GM19035 (cell line): ENCODE data around the gene OR2F1.
"Not testable (repeated sequence)": the region's sequence is repeated elsewhere in the genome, so short reads cannot be mapped to it uniquely, and the experiment has no call there.

Experiments
- ATAC-seq: cut with Tn5 transposase; IDR thresholded peaks from one replicate; pipeline ENCODE4 v1.9.1; 2021; ENCODE audit not compliant: unreplicated experiment

Gene OR2F1

DNA sequence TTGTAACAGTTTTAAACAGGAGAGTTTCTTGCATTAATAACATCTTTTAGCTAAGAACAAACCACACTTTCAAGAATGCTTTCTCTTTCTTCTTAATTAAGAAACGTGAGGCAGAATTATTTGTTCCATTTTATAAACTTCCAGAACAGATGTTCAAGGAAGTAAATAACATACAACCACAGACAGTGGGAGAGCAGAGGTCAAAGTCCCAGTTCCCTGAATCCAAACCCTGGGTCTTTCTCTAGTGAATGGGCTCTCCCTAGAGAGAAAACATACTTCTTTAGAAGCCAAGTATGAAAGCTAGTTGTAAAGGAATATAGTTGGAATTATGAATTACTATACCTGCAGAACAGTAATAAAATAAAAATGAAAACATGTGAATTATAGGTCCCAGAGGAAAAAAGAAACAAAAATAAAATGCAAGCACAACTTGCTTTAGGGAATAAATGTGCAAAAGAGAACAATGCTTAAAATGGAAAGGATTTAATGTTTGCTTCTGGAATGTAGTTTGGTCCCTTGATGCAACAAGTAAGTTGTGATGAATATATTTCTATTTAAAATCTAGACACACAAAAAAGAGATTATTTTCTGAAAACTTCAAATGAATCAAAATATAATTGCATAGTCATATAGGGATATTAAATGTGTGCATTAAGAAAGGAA lies 51.5 kb downstream of the OR2F1 start:
- ATAC-seq, result no peak

DNA sequence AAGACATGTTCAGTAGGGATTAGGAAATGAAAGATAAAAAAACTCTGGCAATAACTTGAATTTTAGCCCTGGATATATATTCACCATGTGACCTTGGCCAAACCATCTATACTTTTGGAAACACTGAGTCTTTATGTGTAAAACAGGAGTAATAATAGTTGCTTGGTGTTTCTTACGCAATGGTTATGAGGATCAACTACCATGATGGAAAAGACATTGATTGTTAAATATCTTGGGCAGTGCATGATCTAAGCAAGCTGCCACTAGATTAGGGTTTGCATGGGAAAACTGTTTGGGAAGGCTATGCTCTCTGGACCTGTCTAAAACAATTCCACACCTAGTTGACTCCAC lies 52.0 kb downstream of the OR2F1 start:
- no peak for ATAC-seq

DNA sequence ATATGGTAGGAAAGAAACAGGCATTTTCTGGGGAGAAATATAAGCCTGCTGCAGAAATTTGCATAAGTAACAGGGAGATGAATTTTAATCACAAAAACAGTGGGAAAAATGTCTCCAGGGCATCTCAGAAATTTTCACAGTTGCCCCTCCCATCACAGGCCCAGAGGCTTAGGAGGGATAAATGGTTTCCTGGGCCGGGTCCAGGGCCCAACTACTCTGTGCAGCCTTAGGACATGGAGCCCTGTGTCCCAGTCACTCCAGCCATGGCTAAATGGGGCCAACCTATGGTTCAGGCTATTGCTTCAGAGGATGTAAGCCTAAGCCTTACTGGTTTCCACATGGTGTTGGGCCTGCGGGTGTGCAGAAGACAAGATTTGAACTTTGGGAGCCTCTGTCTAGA lies 54.7 kb downstream of the OR2F1 start:
- no peak for ATAC-seq

DNA sequence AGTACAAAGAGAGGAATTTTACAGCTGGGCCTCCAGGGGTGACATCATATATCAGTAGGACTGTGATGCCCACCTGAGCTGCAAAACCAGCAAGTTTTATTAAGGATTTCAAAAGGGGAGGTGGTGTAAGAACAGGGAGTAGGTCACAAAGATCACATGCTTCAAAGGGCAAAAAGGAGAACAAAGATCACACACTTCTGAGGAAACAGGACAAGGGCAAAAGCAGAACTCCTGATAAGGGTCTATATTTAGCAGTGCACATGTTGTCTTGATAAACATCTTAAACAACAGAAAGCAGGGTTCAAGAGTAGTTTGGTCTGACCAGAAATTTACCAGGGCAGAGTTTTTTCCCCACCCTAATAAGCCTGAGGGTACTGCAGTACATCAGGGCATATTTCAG lies 55.4 kb downstream of the OR2F1 start:
- ATAC-seq, result not testable (repeated sequence)

DNA sequence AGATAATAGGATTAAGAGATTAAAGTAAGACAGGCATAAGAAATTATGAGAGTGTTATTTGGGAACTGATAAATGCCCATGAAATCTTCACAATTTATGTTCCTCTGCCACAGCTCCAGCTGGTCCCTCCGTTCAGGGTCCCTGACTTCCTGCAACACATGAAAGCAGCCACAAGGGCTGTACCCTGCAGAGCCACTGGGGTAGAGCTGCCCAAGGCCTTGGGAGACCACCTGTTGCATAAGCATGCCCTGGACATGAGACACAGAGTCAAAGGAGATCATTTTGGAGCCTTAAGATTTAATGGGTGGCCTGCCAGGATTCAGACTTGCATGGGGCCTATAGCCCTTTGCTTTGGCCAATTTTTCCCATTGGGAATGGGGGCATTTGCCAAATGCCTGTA lies 56.2 kb downstream of the OR2F1 start:
- ATAC-seq, result not testable (repeated sequence)

DNA sequence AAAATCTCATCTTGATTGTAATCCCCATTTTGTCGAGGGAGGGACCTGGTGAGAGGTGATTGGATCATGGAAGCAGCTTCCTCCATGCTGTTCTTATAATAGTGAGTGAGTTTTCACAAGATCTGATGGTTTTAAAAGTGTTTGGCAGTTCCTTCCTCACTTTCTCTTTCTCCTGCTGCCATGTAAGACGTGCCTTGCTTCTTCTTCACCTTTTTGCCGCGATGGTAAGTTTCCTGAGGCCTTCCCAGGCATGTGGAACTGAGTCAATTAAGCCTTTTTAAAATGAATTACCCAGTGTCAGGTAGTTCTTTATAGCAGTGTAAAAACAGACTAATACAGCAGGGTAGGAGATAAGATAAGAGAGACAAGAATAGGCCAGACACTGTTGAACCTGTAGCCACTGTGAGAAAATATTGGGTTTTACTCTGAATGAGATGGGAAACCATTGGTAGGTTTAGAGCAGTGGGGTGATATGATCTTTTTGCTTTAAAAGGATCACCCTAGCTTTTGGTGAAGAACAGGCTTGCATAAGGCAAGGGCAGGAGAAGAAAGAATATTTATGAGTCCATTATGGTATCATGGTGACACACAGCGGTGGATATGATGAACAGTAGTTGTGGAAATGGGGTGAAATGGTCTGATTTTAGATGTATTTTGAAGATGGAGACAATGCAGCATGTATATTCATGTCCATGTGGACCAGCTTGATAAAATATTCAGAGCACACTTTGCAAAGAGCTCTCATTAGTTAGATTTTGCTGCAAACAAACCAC lies 57.0 kb downstream of the OR2F1 start:
- ATAC-seq, result no peak
